ENCODE data around the gene IQCB1.

DNA sequence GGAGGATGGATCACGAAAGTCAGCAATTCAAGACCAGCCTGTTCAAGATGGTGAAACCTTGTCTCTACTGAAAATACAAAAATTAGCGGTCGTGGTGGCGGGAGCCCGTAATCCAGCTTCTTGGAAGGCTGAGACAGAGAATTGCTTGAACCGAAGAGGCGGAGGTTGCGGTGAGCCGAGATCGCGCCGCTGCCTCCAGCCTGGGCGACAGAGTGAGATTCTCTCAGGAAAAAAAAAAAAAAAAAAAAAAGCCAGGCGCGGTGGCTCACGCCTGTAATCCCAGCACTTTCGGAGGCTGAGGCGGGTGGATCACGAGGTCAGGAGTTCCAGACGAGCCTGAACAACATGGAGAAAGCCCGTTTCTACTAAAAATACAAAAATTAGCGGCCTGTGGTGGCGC, 5.1 kb upstream of the IQCB1 start:
- TF ChIP-seq, protein P1, sequence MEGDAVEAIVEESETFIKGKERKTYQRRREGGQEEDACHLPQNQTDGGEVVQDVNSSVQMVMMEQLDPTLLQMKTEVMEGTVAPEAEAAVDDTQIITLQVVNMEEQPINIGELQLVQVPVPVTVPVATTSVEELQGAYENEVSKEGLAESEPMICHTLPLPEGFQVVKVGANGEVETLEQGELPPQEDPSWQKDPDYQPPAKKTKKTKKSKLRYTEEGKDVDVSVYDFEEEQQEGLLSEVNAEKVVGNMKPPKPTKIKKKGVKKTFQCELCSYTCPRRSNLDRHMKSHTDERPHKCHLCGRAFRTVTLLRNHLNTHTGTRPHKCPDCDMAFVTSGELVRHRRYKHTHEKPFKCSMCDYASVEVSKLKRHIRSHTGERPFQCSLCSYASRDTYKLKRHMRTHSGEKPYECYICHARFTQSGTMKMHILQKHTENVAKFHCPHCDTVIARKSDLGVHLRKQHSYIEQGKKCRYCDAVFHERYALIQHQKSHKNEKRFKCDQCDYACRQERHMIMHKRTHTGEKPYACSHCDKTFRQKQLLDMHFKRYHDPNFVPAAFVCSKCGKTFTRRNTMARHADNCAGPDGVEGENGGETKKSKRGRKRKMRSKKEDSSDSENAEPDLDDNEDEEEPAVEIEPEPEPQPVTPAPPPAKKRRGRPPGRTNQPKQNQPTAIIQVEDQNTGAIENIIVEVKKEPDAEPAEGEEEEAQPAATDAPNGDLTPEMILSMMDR (IDR thresholded peaks at IDR 0.05) = no peak
- TF ChIP-seq POLR2A (IDR thresholded peaks at IDR 0.05) = no peak
